Cortex of kidney (tissue), 1 donor: Measurements from ENCODE around the gene NPFF.
"Not testable (repeated sequence)": the region's sequence is repeated elsewhere in the genome, so short reads cannot be mapped to it uniquely, and the experiment has no call there.

Experiments
- DNase-seq: peaks from one replicate; lab custom pipeline; 2025; lab: John Stamatoyannopoulos, UW

NPFF gene

GRCh38 chr12:53506881-53507602, at the start of gene NPFF:
Gene NPFF, minus strand, starts transcription at chr12:53507484. Its CDS starts 10 bp downstream, at chr12:53507474.
- no peak for DNase-seq

GRCh38 chr12:53552361-53553327, 45.4 kb upstream of the NPFF start:
- no peak for DNase-seq

- no peak for DNase-seq
Measured at GRCh38 chr12:53551889-53552291, 44.6 kb upstream of the NPFF start.

- no peak for DNase-seq
Measured at GRCh38 chr12:53550595-53550994, 43.3 kb upstream of the NPFF start.

- DNase-seq, result not testable (repeated sequence)
Measured at GRCh38 chr12:53550131-53550530, 42.8 kb upstream of the NPFF start.

- DNase-seq, result not testable (repeated sequence)
Measured at GRCh38 chr12:53548354-53548753, 41.1 kb upstream of the NPFF start.

GRCh38 chr12:53543539-53543938, 36.3 kb upstream of the NPFF start:
- no peak for DNase-seq

GRCh38 chr12:53539526-53539925, 32.2 kb upstream of the NPFF start:
- DNase-seq, result no peak

- DNase-seq, result no peak
Measured at GRCh38 chr12:53538209-53538689, 31.0 kb upstream of the NPFF start.

GRCh38 chr12:53536962-53537361, 29.7 kb upstream of the NPFF start:
- no peak for DNase-seq

- no peak for DNase-seq
Measured at GRCh38 chr12:53533471-53533870, 26.2 kb upstream of the NPFF start.

- no peak for DNase-seq
Measured at GRCh38 chr12:53532524-53533445, 25.5 kb upstream of the NPFF start.

GRCh38 chr12:53532021-53532420, 24.7 kb upstream of the NPFF start:
- no peak for DNase-seq

GRCh38 chr12:53530920-53531319, 23.6 kb upstream of the NPFF start:
- DNase-seq, result no peak

GRCh38 chr12:53530061-53530460, 22.8 kb upstream of the NPFF start:
- DNase-seq, result no peak

GRCh38 chr12:53524476-53524875, 17.2 kb upstream of the NPFF start:
- DNase-seq, result no peak

- no peak for DNase-seq
Measured at GRCh38 chr12:53523131-53523530, 15.8 kb upstream of the NPFF start.

GRCh38 chr12:53518381-53518780, 11.1 kb upstream of the NPFF start:
- DNase-seq, result no peak

GRCh38 chr12:53516758-53517455, 9.6 kb upstream of the NPFF start:
- no peak for DNase-seq

- no peak for DNase-seq
Measured at GRCh38 chr12:53515291-53515680, 8.0 kb upstream of the NPFF start.

- no peak for DNase-seq
Measured at GRCh38 chr12:53514628-53515290, 7.5 kb upstream of the NPFF start.
